Measurements from ENCODE around the gene PCBP4. TPM values are rescaled to one million over a fixed set of nuclear protein-coding genes. Genes with fewer than 3 reads are reported as not detected.

PCBP4 gene
- total RNA-seq, 1 experiment from 2014 or later, result 26.4 TPM

- DNase-seq (ENCODE audit: unreplicated experiment), result no peak
- no peaks in the 10 kb centered on the region for H3K27me3 Mint-ChIP-seq (ENCODE audit: insufficient read depth, unreplicated experiment)
- intact Hi-C loops (cut with micrococcal nuclease), result loop anchor here (5.0 kb wide), 1 partner anchor 178 kb away; no protein-coding TSS in a partner anchor
- CTCF ChIA-PET, result interaction anchor here (0.6 to 1.0 kb wide), 6 partner anchors 24 to 353 kb away, joined by 3 to 4 read pairs (median 4); no protein-coding TSS in a partner anchor
- POLR2A ChIA-PET, result interaction anchor here (5.8 kb wide), 1 partner anchor 28 kb away, joined by 127 read pairs; the partner anchor contains the start of genes ABHD14A and ABHD14B
- no peak overlapping the region for H3K4me3 Mint-ChIP-seq (ENCODE audit: unreplicated experiment)
- H3K9me3 Mint-ChIP-seq (ENCODE audit: unreplicated experiment), result no peaks in the 10 kb centered on the region
- no peak overlapping the region for H3K27ac Mint-ChIP-seq (ENCODE audit: low read depth, unreplicated experiment)
- peaks cover 20% of the 10 kb centered on the region for H3K36me3 Mint-ChIP-seq (ENCODE audit: insufficient read depth, unreplicated experiment)
- TSS peak; percentile 16 for BruUV-seq (replicated peaks)
- TF ChIP-seq, protein P1, sequence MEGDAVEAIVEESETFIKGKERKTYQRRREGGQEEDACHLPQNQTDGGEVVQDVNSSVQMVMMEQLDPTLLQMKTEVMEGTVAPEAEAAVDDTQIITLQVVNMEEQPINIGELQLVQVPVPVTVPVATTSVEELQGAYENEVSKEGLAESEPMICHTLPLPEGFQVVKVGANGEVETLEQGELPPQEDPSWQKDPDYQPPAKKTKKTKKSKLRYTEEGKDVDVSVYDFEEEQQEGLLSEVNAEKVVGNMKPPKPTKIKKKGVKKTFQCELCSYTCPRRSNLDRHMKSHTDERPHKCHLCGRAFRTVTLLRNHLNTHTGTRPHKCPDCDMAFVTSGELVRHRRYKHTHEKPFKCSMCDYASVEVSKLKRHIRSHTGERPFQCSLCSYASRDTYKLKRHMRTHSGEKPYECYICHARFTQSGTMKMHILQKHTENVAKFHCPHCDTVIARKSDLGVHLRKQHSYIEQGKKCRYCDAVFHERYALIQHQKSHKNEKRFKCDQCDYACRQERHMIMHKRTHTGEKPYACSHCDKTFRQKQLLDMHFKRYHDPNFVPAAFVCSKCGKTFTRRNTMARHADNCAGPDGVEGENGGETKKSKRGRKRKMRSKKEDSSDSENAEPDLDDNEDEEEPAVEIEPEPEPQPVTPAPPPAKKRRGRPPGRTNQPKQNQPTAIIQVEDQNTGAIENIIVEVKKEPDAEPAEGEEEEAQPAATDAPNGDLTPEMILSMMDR (IDR thresholded peaks at IDR 0.05; ENCODE audit: unreplicated experiment), result no peak
- peaks cover 16% of the 10 kb centered on the region for H3K4me1 Mint-ChIP-seq (ENCODE audit: insufficient read depth, unreplicated experiment)
Observed at GRCh38 chr3:51944451-51945021, 22.7 kb downstream of the PCBP4 start.

DNA sequence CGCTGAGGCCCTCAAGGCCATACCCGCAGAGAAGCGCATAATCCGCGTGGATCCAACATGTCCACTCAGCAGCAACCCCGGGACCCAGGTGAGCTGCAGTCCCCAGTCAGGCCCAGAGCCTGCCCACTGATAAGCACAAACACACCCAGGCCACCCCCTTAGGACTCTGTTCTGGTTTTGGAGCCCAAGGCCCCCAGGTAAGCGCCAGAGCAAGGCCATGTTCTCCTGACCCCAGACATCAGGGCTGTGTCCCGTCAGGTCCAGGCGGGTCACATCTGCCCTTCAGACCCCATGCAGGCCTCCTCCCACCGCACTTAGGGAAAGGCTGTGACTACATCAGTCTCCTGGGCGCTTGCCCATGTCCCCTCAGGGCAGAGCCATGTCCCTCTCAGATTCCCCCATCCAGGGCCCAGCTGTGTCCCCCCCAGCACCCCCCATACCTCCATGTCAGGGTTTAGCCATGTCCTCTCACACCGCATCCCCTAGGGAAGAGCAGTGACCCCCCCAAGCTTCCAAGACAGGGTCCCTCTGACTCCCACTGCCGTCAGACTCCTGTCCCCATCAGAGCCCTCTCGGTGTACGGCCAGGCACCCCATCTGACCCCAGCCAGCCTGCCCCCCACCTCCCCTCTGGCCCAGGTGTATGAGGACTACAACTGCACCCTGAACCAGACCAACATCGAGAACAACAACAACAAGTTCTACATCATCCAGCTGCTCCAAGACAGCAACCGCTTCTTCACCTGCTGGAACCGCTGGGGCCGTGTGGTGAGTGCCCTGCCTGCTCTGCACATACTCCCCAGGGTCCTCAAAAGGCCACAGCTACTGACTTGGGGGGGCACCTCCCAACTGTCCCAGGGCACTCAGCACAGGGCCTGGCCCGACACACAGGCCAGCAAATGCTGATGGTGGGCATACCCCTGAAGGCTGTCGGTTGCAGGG lies 23.5 kb downstream of the PCBP4 start:
- Mint-ChIP-seq H3K36me3 (ENCODE audit: insufficient read depth, unreplicated experiment) (peaks cover 23% of the 10 kb centered on the region), H3K27me3 (ENCODE audit: insufficient read depth, unreplicated experiment) (no peaks in the 10 kb centered on the region), H3K9me3 (ENCODE audit: unreplicated experiment) (no peaks in the 10 kb centered on the region), H3K4me1 (ENCODE audit: insufficient read depth, unreplicated experiment) (peaks cover 16% of the 10 kb centered on the region), H3K4me3 (ENCODE audit: unreplicated experiment) (peak overlapping the region; percentile 92), H3K27ac (ENCODE audit: low read depth, unreplicated experiment) (no peak overlapping the region)
- CTCF ChIA-PET, result interaction anchor here (0.6 to 2.6 kb wide), 12 partner anchors 10 to 288 kb away, joined by 3 to 49 read pairs (median 7); partner anchors contain the start of genes ABHD14A, ABHD14B and ACY1
- no peak for DNase-seq (ENCODE audit: unreplicated experiment)
- no TSS peak for BruUV-seq (replicated peaks)
- TF ChIP-seq, protein P1 (IDR thresholded peaks at IDR 0.05; ENCODE audit: unreplicated experiment), result no peak
- intact Hi-C loops (cut with micrococcal nuclease), result loop anchor here (5.0 kb wide), 1 partner anchor 179 kb away; no protein-coding TSS in a partner anchor
- POLR2A ChIA-PET, result interaction anchor here (0.5 to 5.8 kb wide), 12 partner anchors 20 to 344 kb away, joined by 3 to 127 read pairs (median 10); partner anchors contain the start of genes ABHD14A, ABHD14B, ACY1 and GLYCTK

- Mint-ChIP-seq H3K4me3 (ENCODE audit: unreplicated experiment) (peak overlapping the region; percentile 92), H3K27ac (ENCODE audit: low read depth, unreplicated experiment) (peak overlapping the region; percentile 95), H3K36me3 (ENCODE audit: insufficient read depth, unreplicated experiment) (peaks cover 28% of the 10 kb centered on the region), H3K4me1 (ENCODE audit: insufficient read depth, unreplicated experiment) (peaks cover 16% of the 10 kb centered on the region), H3K9me3 (ENCODE audit: unreplicated experiment) (no peaks in the 10 kb centered on the region), H3K27me3 (ENCODE audit: insufficient read depth, unreplicated experiment) (no peaks in the 10 kb centered on the region)
- TF ChIP-seq, protein P1 (IDR thresholded peaks at IDR 0.05; ENCODE audit: unreplicated experiment), result no peak
- BruUV-seq (replicated peaks), result no TSS peak
- intact Hi-C loops (cut with micrococcal nuclease), result loop anchor here (1.0 to 5.0 kb wide), 5 partner anchors 31 to 201 kb away; partner anchors contain the start of gene ABHD14B
- peak; percentile 67 for DNase-seq (ENCODE audit: unreplicated experiment)
- ChIA-PET CTCF (interaction anchor here (0.6 to 2.6 kb wide), 24 partner anchors 8 to 1604 kb away, joined by 3 to 49 read pairs (median 4); partner anchors contain the start of genes ABHD14A, ABHD14B, ACY1 and PCBP4), POLR2A (interaction anchor here (0.5 to 5.8 kb wide), 19 partner anchors 8 to 1327 kb away, joined by 3 to 127 read pairs (median 7); partner anchors contain the start of genes ABHD14A, ABHD14B, ACY1 and DUSP7)
Observed at GRCh38 chr3:51942603-51943450, 24.4 kb downstream of the PCBP4 start.
